Activated CD8-positive, alpha-beta T cell treated with anti-CD3 and anti-CD28 coated beads, Interleukin-2, amount 10 ng/mL, durations not matched to agents 7 days and 5 days (primary cell): ENCODE results near the gene SDCCAG8. TPM values are rescaled to one million over a fixed set of nuclear protein-coding genes. Genes with fewer than 3 reads are reported as not detected.

Experiments
- ATAC-seq: fragments of 150-1000 bp; cut with Tn5 transposase; one replicate; pipeline ENCODE4 v1.10.0; 2021; ENCODE audit warnings: moderate library complexity
- CTCF ChIA-PET: fragments of 350-600 bp; sonication (Branson Sonifier 250); formaldehyde crosslinking; loops from one replicate; lab custom pipeline; 2021; ENCODE audit warnings: antibody characterized with exemption; lab: Charles Lee
- POLR2A ChIA-PET: fragments of 350-600 bp; sonication (Branson Sonifier 250); formaldehyde crosslinking; loops from one replicate; lab custom pipeline; 2021; ENCODE audit warnings: antibody characterized with exemption; lab: Charles Lee
- DNase-seq: peaks from one replicate; pipeline ENCODE4 v3.0.0-alpha.2; 2020
- H3K27ac Mint-ChIP-seq: one replicate; pipeline ENCODE4 v1.8.0; 2021; ENCODE audit warnings: mild to moderate bottlenecking, mixed read lengths
- H3K27me3 Mint-ChIP-seq: one replicate; pipeline ENCODE4 v1.8.0; 2021; ENCODE audit warnings: low read depth, mixed read lengths
- H3K36me3 Mint-ChIP-seq: one replicate; pipeline ENCODE4 v1.8.0; 2021; ENCODE audit warnings: low read depth, mixed read lengths
- H3K4me1 Mint-ChIP-seq: one replicate; pipeline ENCODE4 v1.8.0; 2021; ENCODE audit warnings: low read depth, mixed read lengths
- H3K4me3 Mint-ChIP-seq: one replicate; pipeline ENCODE4 v1.8.0; 2021; ENCODE audit warnings: mild to moderate bottlenecking, mixed read lengths
- H3K9me3 Mint-ChIP-seq: one replicate; pipeline ENCODE4 v1.8.0; 2022; ENCODE audit warnings: mixed read lengths; ENCODE audit not compliant: insufficient read depth
- total RNA-seq, 2 experiments: library from RNA; stranded (reverse); gene quantifications; one replicate each; pipeline ENCODE4 v1.2.3, GENCODE V29; 2021

Gene SDCCAG8
- total RNA-seq, 2 experiments from 2014 or later = 16.6 to 20.0 TPM

DNA sequence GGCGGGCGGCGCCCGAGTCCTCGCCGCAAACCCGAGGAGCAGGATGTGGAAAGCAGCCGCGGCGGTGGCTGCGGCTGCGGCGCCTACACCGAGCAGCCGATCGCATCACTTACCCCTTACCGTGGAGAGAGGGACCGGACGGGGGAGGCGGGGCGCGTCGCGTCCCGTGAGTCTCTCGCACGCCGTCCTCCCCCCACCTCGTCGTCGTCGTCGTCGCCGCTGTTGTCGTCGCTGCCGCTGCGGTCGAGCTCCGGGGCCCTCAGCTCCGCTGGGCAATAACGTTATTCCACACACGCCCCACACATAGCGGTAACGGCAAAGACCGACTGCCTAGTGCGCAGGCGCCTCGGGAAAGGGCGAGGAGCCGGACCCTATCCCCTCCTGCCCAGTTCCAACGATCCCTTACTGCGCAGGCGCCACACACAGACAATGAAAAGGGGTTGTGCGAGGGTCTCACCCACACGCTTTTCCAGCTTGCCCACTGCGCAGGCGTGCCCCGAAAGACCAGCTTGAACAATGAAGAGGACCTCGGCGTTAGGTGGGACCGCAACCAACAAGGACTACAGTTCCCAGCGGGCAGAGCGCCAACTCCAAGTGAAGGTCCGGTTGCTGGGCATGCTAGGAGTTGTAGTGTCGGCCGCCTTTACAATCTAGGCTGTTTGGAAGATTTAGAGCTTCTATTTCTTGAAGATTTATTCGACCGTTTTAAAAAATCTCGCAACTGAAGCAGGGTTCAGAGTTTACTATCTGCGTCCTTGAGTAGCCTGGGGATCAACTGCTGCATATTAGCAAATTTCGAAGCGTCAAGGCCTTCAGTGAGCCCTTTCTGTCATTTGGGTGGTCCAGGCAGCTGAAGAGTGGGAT is 682 bp upstream of the SDCCAG8 start, which contains the start of gene CEP170:
Gene CEP170 (minus strand): TSS at position 355 of the 864 bp plus-strand sequence. CDS start 30,001 bp downstream, outside the sequence.
- ChIA-PET CTCF (interaction anchor here (0.9 to 1.1 kb wide), 2 partner anchors 41 to 153 kb away, joined by 3 read pairs; no protein-coding TSS in a partner anchor), POLR2A (interaction anchor here (0.6 to 1.4 kb wide), 4 partner anchors 594 to 1609 kb away, joined by 3 to 4 read pairs (median 3); partner anchors contain the start of gene AKT3)
- H3K27me3 Mint-ChIP-seq = no peaks in the 10 kb centered on the region
- H3K4me3 Mint-ChIP-seq = peak within 1 kb of the TSS; percentile 93
- DNase-seq (peak; percentile 87), ATAC-seq (peak; percentile 67)
- H3K27ac Mint-ChIP-seq = peak within 1 kb of the TSS; percentile 96
- H3K36me3 Mint-ChIP-seq = peaks cover 4% of the 10 kb centered on the region
- peaks cover 22% of the 10 kb centered on the region for H3K4me1 Mint-ChIP-seq
- H3K9me3 Mint-ChIP-seq = no peaks in the 10 kb centered on the region

DNA sequence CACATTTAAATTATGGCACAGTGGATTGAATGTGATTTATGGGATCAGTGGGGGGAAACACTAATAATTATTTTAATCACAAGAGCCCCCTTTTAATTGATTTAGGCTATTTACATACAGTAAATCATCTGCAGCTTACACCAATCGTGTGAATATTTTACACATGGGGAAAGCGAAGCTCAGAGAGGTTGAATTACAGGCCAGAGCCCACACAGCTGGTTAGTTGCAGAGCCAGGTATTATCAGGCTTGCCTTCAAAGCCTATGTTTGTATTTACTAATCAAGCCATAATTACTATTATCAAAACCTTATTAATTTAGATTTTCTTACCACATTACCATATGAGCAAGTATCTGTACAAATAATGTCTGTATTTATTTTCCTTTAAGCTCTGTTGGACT is 749 bp downstream of the SDCCAG8 start:
- Mint-ChIP-seq H3K36me3 (peaks cover 4% of the 10 kb centered on the region), H3K27me3 (no peaks in the 10 kb centered on the region), H3K9me3 (no peaks in the 10 kb centered on the region), H3K4me3 (peak overlapping the region; percentile 91), H3K27ac (peak overlapping the region; percentile 96), H3K4me1 (peaks cover 22% of the 10 kb centered on the region)
- ChIA-PET POLR2A (no interaction called here), CTCF (interaction anchor here (0.9 to 1.1 kb wide), 2 partner anchors 9 to 10 kb away, joined by 3 read pairs; no protein-coding TSS in a partner anchor)
- DNase-seq (no peak), ATAC-seq (no peak)

DNA sequence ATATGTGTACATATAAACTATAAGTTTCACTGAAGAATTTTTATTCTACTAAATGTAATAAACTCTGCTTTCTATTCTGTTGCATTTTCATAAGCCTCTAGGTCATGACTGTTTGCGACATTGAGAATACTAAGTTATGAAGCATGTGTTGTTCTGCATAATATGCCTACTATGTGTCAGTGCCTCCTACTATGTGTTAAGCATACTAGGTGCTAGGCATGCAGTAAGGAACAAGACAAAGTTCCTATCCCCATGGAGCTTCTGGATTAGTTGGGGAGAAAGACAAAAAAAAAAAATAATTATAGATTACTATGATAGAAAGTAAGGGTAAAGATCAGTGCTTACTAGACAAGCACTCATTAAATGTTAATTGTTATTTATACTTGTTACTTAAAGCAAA is 1.3 kb downstream of the SDCCAG8 start:
- Mint-ChIP-seq H3K9me3 (no peaks in the 10 kb centered on the region), H3K4me3 (no peak overlapping the region), H3K27ac (no peak overlapping the region), H3K36me3 (peaks cover 4% of the 10 kb centered on the region), H3K4me1 (peaks cover 22% of the 10 kb centered on the region), H3K27me3 (no peaks in the 10 kb centered on the region)
- POLR2A ChIA-PET = no interaction called here
- ATAC-seq (no peak), DNase-seq (no peak)
- CTCF ChIA-PET = interaction anchor here (0.9 to 1.0 kb wide), 2 partner anchors 9 to 87 kb away, joined by 3 read pairs; no protein-coding TSS in a partner anchor

DNA sequence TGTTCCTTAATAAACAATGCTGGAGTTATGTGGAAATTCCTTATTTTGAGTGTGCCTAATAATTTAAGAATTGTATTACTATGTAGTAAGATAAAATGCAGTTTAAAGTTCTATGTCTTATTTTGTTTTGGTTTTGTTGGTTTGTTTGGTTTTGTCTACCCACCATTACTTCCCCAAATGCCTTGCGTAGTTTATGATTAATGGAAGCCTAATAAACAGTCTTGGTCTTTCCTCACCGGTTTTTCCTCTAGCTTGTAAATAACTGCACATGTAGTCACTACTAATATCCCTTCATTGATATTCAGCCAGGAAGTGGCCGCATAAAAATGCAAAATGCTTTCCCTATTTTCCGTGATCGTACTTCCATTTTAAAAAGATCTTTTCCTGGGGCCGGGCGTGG is 2.9 kb downstream of the SDCCAG8 start:
- Mint-ChIP-seq H3K27ac (no peak overlapping the region), H3K4me3 (no peak overlapping the region)

DNA sequence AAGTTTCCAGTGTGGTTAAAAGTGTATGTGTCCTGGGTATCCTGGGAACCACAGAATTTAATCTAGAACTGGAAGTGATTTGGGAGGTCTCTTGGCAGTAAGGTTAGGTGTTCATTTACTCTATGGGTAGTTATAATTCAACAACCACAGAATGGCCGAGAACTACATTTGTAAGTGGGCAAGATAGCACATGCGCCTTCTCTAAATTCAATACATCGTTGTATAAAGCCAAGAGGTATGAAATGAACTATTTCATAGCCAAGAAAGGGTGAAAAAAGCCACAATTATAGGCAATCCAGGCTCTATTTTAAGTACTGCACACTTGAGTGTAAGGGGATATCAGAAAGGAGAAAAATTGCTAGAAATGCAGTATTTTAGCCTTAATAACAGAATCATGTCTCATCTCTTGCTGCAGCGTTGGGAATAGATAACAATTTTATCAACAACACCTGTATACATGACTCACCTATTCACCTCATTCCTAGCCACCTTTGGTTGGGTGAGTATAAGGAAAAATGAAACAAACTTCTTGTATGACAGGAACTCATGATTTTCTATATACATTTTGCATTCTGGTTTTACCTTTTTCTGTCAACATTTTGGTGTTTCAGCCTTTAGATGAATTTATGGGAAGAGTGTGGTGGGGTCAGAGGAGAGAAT is 4.5 kb downstream of the SDCCAG8 start:
- ATAC-seq (no peak), DNase-seq (no peak)
- H3K9me3 Mint-ChIP-seq = no peaks in the 10 kb centered on the region
- ChIA-PET POLR2A (no interaction called here), CTCF (no interaction called here)
- H3K27me3 Mint-ChIP-seq = no peaks in the 10 kb centered on the region
- H3K27ac Mint-ChIP-seq = no peak overlapping the region
- no peak overlapping the region for H3K4me3 Mint-ChIP-seq
- H3K36me3 Mint-ChIP-seq = no peaks in the 10 kb centered on the region
- peaks cover 14% of the 10 kb centered on the region for H3K4me1 Mint-ChIP-seq

More for the DNA sequence above, 2.9 kb downstream of the SDCCAG8 start:
- CTCF ChIA-PET = no interaction called here
- H3K4me1 Mint-ChIP-seq = peaks cover 13% of the 10 kb centered on the region
- POLR2A ChIA-PET = no interaction called here
- no peaks in the 10 kb centered on the region for H3K9me3 Mint-ChIP-seq
- DNase-seq = no peak
- no peak for ATAC-seq
- no peaks in the 10 kb centered on the region for H3K27me3 Mint-ChIP-seq
- peaks cover 4% of the 10 kb centered on the region for H3K36me3 Mint-ChIP-seq

DNA sequence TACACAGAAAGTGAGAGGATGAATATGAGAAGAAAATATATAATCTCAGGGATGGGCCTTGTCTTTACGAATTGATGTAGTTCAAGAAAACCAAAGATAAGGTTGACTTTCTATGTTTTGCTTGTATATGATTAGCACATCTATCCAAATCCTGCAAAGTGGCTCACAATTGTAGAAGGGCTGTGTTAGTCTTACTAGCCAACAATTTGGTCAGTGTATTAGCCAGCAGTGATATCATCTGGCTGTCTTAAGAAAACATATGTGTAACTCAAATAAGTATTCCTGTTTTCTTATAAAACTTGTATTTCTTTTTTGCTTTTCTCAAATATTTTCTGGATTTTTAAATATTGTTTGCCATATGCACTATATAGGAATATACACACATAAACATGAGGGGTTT is 5.5 kb downstream of the SDCCAG8 start:
- H3K4me3 Mint-ChIP-seq = no peak overlapping the region
- H3K9me3 Mint-ChIP-seq = no peaks in the 10 kb centered on the region
- no peaks in the 10 kb centered on the region for H3K27me3 Mint-ChIP-seq
- peaks cover 13% of the 10 kb centered on the region for H3K4me1 Mint-ChIP-seq
- ChIA-PET POLR2A (no interaction called here), CTCF (no interaction called here)
- H3K36me3 Mint-ChIP-seq = no peaks in the 10 kb centered on the region
- DNase-seq = no peak
- no peak overlapping the region for H3K27ac Mint-ChIP-seq
- ATAC-seq = no peak

DNA sequence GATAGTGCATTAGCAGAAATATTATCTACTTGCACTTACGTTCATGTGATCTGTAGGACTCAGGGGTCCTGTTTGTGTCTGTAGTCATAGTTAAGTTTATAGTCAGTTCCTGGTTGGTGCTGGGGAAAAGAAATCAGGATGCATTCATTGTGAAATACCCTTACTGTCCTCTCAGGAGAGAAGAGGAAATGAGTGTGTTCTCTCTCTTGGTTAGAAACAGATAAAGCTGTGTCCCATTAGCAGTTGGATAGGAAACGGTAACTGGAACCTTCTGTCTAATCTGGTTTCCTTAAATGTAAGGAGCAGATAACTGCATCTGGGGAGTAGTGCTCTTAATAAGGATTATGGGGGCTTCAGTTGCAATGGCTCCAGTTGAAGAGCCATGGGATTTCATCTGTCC is 8.9 kb downstream of the SDCCAG8 start:
- H3K9me3 Mint-ChIP-seq = no peaks in the 10 kb centered on the region
- no peak overlapping the region for H3K27ac Mint-ChIP-seq

DNA sequence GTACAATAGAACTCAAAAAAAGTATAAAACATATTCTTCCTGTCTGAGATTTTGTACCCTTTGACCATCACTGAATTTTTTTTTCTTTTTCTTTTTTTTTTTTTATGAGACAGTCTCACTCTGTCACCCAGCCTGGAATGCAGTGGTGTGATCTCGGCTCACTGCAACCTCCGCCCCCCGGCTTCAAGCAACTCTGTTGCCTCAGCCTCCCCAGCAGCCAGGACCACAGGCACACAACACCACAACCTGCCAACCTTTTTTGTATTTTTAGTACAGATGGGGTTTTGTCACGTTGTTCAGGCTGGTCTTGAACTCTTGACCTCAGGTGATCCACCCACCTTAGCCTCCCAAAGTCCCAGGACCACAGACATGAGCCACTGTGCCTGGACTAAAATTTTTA is 10.4 kb downstream of the SDCCAG8 start:
- no peak for DNase-seq
- CTCF ChIA-PET = interaction anchor here (1.2 kb wide), 1 partner anchor 10 kb away, joined by 3 read pairs; no protein-coding TSS in a partner anchor
- Mint-ChIP-seq H3K9me3 (no peaks in the 10 kb centered on the region), H3K4me3 (no peak overlapping the region), H3K36me3 (peaks cover 4% of the 10 kb centered on the region), H3K4me1 (peaks cover 7% of the 10 kb centered on the region), H3K27me3 (no peaks in the 10 kb centered on the region), H3K27ac (no peak overlapping the region)
- ATAC-seq = no peak
- POLR2A ChIA-PET = no interaction called here

More for the DNA sequence above, 8.9 kb downstream of the SDCCAG8 start:
- H3K36me3 Mint-ChIP-seq = no peaks in the 10 kb centered on the region
- no peak for DNase-seq
- CTCF ChIA-PET = no interaction called here
- peaks cover 8% of the 10 kb centered on the region for H3K4me1 Mint-ChIP-seq
- POLR2A ChIA-PET = no interaction called here
- H3K4me3 Mint-ChIP-seq = no peak overlapping the region
- H3K27me3 Mint-ChIP-seq = no peaks in the 10 kb centered on the region
- no peak for ATAC-seq

DNA sequence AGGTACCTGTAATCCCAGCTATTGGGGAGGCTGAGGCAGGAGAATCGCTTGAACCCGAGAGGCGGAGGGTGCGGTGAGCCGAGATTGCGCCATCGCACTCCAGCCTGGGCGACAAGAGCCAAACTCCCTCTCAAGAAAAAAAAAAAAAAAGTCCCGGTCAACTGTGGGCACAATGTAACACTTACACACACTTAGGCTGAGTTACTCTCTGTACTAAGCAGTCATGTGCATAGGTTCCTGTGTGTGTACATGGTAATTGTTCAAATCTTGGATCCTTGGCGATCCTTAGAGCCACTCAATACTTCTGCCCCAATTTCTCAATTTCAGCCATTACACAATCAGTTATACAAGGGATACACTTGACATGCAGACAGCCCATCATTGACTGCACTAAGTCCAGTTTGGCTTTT is 11.6 kb downstream of the SDCCAG8 start:
- DNase-seq = no peak
- POLR2A ChIA-PET = no interaction called here

DNA sequence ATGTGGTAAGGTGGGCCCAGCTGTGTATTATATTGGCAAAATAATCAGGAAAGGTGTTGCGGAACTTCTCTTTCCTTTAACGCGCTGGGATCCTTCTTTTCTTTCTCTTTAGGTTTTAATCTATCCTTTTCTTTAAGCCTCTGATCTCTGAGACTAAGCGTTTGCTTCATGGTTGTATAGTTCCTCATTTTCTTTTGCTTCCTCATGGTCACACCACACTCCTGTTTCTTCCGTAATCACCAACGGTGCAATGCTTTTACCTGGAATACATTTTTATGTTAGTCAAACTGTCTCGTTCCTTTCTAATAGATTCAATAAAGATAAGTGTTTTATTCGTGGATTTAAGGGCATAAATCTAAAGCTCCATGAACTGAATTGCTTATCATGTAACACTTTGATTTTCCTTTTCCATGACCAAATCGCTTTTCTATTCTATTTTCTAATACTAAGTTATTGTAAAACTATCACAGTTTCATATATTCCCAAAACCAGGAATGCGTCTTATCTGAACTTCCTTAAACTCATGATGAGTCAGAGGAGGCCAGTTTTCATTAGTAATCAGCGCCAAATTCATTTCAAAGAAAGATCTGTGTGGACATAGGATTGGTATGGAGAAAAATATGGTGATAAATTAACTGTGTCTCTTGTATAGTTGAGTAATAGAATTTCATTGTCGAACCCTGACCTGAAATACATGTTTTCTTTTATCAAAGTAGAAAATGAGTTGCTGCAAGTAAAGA is 12.2 kb downstream of the SDCCAG8 start:
- Mint-ChIP-seq H3K9me3 (no peaks in the 10 kb centered on the region), H3K4me1 (peaks cover 7% of the 10 kb centered on the region), H3K36me3 (peaks cover 8% of the 10 kb centered on the region), H3K27ac (no peak overlapping the region), H3K27me3 (no peaks in the 10 kb centered on the region), H3K4me3 (no peak overlapping the region)
- CTCF ChIA-PET = no interaction called here
- DNase-seq (no peak), ATAC-seq (no peak)
- POLR2A ChIA-PET = no interaction called here

More for the DNA sequence above, 11.6 kb downstream of the SDCCAG8 start:
- CTCF ChIA-PET = no interaction called here
- no peak for ATAC-seq
- H3K27ac Mint-ChIP-seq = no peak overlapping the region
- H3K9me3 Mint-ChIP-seq = no peaks in the 10 kb centered on the region
- peaks cover 7% of the 10 kb centered on the region for H3K4me1 Mint-ChIP-seq
- H3K36me3 Mint-ChIP-seq = peaks cover 8% of the 10 kb centered on the region
- H3K27me3 Mint-ChIP-seq = no peaks in the 10 kb centered on the region
- no peak overlapping the region for H3K4me3 Mint-ChIP-seq

DNA sequence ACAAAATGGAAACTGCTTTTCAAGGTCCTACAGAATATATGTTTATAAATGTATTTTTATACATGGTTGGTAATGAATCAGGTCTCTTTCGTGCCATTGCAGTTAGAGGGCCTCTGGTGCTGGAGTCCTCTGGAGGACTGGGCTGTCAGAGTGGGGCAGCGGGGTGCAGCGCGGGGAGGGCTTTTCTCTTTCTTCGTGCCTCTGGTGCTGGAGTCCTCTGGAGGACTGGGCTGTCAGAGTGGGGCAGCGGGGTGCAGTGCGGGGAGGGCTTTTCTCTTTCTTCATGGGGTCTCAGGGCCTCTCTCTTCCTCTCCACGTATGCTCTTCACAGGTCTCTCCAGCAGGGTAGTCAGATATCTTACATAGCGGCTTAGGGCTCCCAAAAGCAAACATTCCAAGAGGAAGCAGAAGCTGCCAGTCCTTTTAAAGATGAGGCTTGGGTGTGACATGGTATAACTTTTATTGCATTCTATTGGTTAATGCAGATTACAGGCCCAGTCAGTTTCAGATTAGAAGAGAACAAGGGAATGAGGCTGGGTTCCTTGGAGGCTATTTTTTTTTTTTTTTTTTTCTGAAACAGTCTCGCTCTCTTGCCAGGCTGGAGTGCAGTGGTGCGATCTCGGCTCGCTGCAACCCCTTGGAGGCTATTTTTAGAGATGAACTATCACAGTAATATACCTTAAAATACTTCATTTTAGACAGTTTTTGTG is 13.1 kb downstream of the SDCCAG8 start:
- ChIA-PET POLR2A (no interaction called here), CTCF (no interaction called here)
- Mint-ChIP-seq H3K27me3 (no peaks in the 10 kb centered on the region), H3K4me1 (peaks cover 8% of the 10 kb centered on the region), H3K4me3 (no peak overlapping the region), H3K9me3 (no peaks in the 10 kb centered on the region), H3K27ac (no peak overlapping the region), H3K36me3 (peaks cover 14% of the 10 kb centered on the region)
- DNase-seq = no peak
- no peak for ATAC-seq
